NOMO-1 (cell line): ENCODE measurements around the gene CBX7.
"Not testable (repeated sequence)": the region's sequence is repeated elsewhere in the genome, so short reads cannot be mapped to it uniquely, and the experiment has no call there.

Experiments used
- DNase-seq, 2 experiments: peaks; one replicate each; lab custom pipeline; 2025; ENCODE audit not compliant: unreplicated experiment in 2 of 2; lab: John Stamatoyannopoulos, UW

Gene CBX7

GRCh38 chr22:39174498-39175352, 22.2 kb upstream of the CBX7 start:
- no peak for DNase-seq

GRCh38 chr22:39173787-39174497, 21.5 kb upstream of the CBX7 start:
- DNase-seq = no peak

- no peak for DNase-seq
These were observed 20.7 kb upstream of the CBX7 start for GRCh38 chr22:39173050-39173706.

- DNase-seq = not testable (repeated sequence)
These were observed 20.0 kb upstream of the CBX7 start for GRCh38 chr22:39172265-39173049.

GRCh38 chr22:39171623-39172264, 19.3 kb upstream of the CBX7 start:
- no peak for DNase-seq

GRCh38 chr22:39170825-39171622, 18.5 kb upstream of the CBX7 start:
- DNase-seq = peak; percentile 71 to 82

GRCh38 chr22:39169797-39170466, 17.5 kb upstream of the CBX7 start:
- DNase-seq = no peak

- no peak for DNase-seq
These were observed 14.1 kb upstream of the CBX7 start for GRCh38 chr22:39166547-39166946.

GRCh38 chr22:39156093-39156492, 3.6 kb upstream of the CBX7 start:
- DNase-seq = not testable (repeated sequence)

GRCh38 chr22:39155421-39155820, 2.9 kb upstream of the CBX7 start:
- no peak for DNase-seq

GRCh38 chr22:39153220-39153717, 789 bp upstream of the CBX7 start:
- no peak for DNase-seq

GRCh38 chr22:39152024-39152510, 413 bp downstream of the CBX7 start:
- no peak for DNase-seq

- no peak for DNase-seq
These were observed 1.0 kb downstream of the CBX7 start for GRCh38 chr22:39151329-39151975.

- no peak for DNase-seq
These were observed 1.6 kb downstream of the CBX7 start for GRCh38 chr22:39150848-39151215.

- no peak for DNase-seq
These were observed 2.3 kb downstream of the CBX7 start for GRCh38 chr22:39149915-39150847.

GRCh38 chr22:39148727-39149535, 3.5 kb downstream of the CBX7 start:
- DNase-seq = no peak
